ENCODE measurements around the gene EFCAB6.

EFCAB6 gene

DNA sequence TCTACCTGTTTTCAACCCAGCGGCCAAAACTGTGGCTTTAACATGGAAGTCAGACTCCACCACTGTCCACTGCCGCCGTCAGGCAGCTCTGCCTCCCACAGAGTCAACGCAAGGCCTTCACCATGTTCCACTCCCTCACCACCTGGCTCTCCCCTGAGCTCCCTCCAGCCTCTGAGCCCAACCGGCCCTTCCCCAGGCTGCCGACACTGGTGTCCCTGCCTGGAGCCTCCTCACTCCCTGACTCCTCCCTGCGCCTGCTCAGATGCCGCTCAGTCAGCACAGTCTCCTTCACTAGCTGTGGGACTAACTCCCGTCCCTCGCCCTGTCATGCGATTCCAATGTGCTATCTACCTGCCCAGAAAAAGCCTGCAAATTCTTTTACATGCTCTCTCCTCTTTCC is 33.9 kb upstream of the EFCAB6 start:
- H3K9ac ChIP-seq (ENCODE audit: low read depth, low read length), result no peak overlapping the region
- no peaks in the 10 kb centered on the region for H3K9me3 ChIP-seq (replicated peaks; ENCODE audit: low read length)
- no peaks in the 10 kb centered on the region for H3K4me1 ChIP-seq (ENCODE audit: control insufficient read depth, insufficient read depth, low read length)
- H3K4me2 ChIP-seq (ENCODE audit: low read length), result no peak overlapping the region
- H3K36me3 ChIP-seq (ENCODE audit: insufficient read depth, low read length), result no peaks in the 10 kb centered on the region
- H3K4me3 ChIP-seq (ENCODE audit: low read length), result no peak overlapping the region
- peaks cover 59% of the 10 kb centered on the region for H3K27me3 ChIP-seq (ENCODE audit: control insufficient read depth, insufficient read depth, low read length)

DNA sequence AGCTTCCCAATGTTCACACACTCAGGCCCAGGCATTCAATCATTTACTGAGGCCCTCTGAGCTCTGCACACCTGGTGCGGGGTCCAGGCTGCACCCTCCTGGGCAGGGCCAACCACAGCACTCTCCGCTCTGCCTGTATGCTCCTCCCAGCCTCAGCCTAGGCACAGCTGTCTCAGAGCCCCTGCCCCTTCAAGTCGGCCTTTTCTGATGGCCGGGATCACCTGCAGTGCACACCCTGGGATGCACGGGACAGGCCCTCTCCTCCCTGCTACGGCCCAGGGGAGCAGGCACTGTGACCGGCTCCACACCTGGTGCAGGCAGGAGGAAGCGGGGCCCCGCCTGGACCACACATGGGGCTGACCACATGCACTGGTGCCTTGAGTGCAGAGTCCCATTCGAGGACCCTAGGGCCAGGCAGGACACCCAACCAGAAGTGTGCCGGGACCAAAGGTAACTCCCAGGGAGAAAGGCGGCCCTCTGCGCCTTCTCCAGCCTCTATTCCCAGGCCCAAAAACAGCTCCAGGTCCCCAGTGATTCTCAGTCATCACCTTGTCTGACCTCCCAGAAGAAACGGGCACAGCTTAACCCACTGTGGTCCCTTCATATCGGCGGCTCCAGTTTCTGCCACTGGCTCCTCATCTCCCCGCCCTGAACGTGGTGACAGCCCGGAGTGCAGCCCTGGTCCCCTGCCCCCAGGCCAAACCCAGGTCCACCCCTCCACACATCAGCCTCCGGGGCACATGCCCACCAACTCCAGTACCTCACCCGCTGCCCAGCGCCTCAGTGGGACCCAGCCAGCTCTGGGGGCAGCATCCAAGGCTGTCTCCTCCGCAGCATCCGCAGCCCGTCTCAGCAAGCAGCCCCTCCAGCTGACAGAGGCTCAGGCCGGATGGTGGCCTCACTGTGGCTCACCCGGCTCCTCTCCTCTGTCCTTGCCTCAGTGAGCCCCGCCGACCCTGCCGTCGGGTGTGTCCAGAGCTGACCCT is 32.7 kb upstream of the EFCAB6 start:
- H3K4me2 ChIP-seq (ENCODE audit: low read length), result no peak overlapping the region
- H3K36me3 ChIP-seq (ENCODE audit: insufficient read depth, low read length), result no peaks in the 10 kb centered on the region
- H3K27me3 ChIP-seq (ENCODE audit: control insufficient read depth, insufficient read depth, low read length), result peaks cover 48% of the 10 kb centered on the region
- H3K4me1 ChIP-seq (ENCODE audit: control insufficient read depth, insufficient read depth, low read length), result no peaks in the 10 kb centered on the region
- H3K4me3 ChIP-seq (ENCODE audit: low read length), result no peak overlapping the region
- no peaks in the 10 kb centered on the region for H3K9me3 ChIP-seq (replicated peaks; ENCODE audit: low read length)
- H3K9ac ChIP-seq (ENCODE audit: low read depth, low read length), result no peak overlapping the region

DNA sequence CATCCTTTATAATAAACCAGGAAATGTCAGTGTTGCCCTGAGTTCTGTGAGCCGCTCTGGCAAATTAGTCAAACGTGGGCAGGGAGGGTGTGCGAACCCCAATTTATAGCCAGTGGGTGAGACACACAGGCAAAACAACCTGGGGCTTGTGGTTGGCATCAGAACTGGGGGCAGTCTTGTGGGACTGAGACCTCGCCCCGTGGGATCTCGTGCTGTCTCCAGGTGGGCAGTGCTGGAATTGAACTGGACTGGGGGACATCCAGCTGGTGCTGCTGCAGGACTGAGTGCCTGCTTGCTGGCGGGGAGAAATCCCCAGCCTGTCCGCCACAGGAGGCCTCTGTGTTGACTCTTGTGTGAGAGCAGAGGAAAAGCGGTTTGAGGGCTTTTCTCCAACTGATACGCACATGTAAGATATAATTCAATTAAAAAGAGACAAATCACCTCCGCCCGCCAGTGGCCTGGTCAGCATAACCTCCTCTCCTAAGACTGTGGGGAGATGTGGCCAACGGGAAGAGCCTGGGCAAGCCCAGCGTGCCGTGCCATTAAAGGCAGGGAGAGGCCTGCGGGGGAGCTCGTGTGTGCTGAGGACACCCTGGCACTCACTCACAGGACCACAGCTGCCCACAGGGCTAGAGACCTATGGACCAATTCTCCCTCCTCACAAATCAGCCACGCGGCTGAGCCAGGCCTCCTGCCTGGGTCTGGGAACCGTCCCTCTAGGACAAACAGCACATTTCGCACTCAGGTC is 31.9 kb upstream of the EFCAB6 start:
- Histone ChIP-seq H3K9ac (ENCODE audit: low read depth, low read length) (no peak overlapping the region), H3K36me3 (ENCODE audit: insufficient read depth, low read length) (no peaks in the 10 kb centered on the region), H3K4me1 (ENCODE audit: control insufficient read depth, insufficient read depth, low read length) (no peaks in the 10 kb centered on the region)

DNA sequence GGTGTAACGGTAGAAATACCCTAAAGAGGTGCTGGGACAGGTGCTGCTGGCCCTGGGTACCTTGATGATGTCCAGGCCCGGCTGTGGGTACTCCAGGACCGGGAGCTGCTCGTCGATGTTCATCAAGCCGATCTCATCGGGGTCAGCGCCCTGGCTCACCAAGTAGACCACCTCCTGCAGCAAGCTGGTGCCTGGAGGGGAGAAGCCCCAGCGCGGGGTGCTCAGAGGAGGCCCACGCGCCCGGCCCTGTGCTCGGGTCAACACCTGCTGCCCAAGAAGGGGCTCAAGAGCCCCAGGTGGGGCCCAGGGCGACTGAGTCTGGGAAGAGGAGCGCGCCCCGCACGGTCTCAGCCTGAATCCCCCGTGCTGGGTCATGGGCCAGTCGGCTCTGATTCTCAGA is 29.6 kb upstream of the EFCAB6 start:
- Histone ChIP-seq H3K9ac (ENCODE audit: low read depth, low read length) (no peak overlapping the region), H3K4me3 (ENCODE audit: low read length) (no peak overlapping the region), H3K9me3 (replicated peaks; ENCODE audit: low read length) (no peaks in the 10 kb centered on the region), H3K36me3 (ENCODE audit: insufficient read depth, low read length) (no peaks in the 10 kb centered on the region), H3K4me2 (ENCODE audit: low read length) (no peak overlapping the region), H3K4me1 (ENCODE audit: control insufficient read depth, insufficient read depth, low read length) (no peaks in the 10 kb centered on the region), H3K27me3 (ENCODE audit: control insufficient read depth, insufficient read depth, low read length) (peaks cover 37% of the 10 kb centered on the region)

More for the DNA sequence above, 31.9 kb upstream of the EFCAB6 start:
- no peak overlapping the region for H3K4me2 ChIP-seq (ENCODE audit: low read length)
- H3K4me3 ChIP-seq (ENCODE audit: low read length), result no peak overlapping the region
- H3K27me3 ChIP-seq (ENCODE audit: control insufficient read depth, insufficient read depth, low read length), result peaks cover 39% of the 10 kb centered on the region
- no peaks in the 10 kb centered on the region for H3K9me3 ChIP-seq (replicated peaks; ENCODE audit: low read length)

DNA sequence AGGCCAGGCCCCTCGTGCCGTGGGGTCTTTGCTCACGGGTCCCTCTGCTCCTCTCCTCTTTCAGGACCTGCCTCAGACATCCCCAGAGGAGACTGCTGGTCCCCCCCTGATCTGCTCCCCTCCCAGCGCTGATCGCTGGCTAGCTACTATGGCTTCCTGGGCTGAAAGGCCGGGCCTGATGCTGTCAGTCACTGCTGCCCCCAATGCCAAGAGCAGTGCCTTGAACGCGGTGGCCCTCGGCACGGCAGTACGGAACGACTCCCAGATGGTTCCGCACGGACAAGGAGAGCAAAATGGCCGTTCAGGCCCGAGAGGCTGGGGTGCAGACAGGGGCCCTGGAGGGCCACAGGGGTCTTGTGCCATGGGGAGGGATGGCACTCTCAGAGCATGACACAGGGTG is 28.7 kb upstream of the EFCAB6 start:
- Histone ChIP-seq H3K9ac (ENCODE audit: low read depth, low read length) (no peak overlapping the region), H3K27me3 (ENCODE audit: control insufficient read depth, insufficient read depth, low read length) (peaks cover 29% of the 10 kb centered on the region), H3K4me1 (ENCODE audit: control insufficient read depth, insufficient read depth, low read length) (no peaks in the 10 kb centered on the region)

DNA sequence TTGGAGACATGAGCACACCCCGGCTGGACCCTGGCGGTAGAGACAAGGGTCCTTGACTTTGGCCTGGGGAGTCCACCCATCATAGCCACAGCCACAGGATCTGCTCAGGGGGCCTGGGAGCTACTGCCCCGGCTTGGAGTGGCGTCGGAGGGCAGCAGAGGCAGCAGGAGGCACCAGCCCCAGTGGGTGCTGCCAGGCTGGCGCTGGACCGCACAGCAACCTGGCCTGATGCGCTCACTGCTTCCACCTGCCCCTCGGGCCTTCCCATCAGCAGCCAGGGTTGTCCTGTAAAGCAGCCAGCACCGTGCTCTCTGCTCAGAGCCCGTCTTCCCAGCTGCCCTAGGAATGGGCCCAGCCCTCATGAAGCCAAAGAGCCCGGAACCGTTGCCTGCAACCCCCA is 28.3 kb upstream of the EFCAB6 start:
- no peaks in the 10 kb centered on the region for H3K36me3 ChIP-seq (ENCODE audit: insufficient read depth, low read length)
- no peaks in the 10 kb centered on the region for H3K9me3 ChIP-seq (replicated peaks; ENCODE audit: low read length)
- no peak overlapping the region for H3K4me2 ChIP-seq (ENCODE audit: low read length)
- peaks cover 29% of the 10 kb centered on the region for H3K27me3 ChIP-seq (ENCODE audit: control insufficient read depth, insufficient read depth, low read length)
- no peak overlapping the region for H3K4me3 ChIP-seq (ENCODE audit: low read length)
- no peak overlapping the region for H3K9ac ChIP-seq (ENCODE audit: low read depth, low read length)
- H3K4me1 ChIP-seq (ENCODE audit: control insufficient read depth, insufficient read depth, low read length), result no peaks in the 10 kb centered on the region

More for the DNA sequence above, 28.7 kb upstream of the EFCAB6 start:
- Histone ChIP-seq H3K9me3 (replicated peaks; ENCODE audit: low read length) (no peaks in the 10 kb centered on the region), H3K4me2 (ENCODE audit: low read length) (no peak overlapping the region), H3K4me3 (ENCODE audit: low read length) (no peak overlapping the region), H3K36me3 (ENCODE audit: insufficient read depth, low read length) (no peaks in the 10 kb centered on the region)

DNA sequence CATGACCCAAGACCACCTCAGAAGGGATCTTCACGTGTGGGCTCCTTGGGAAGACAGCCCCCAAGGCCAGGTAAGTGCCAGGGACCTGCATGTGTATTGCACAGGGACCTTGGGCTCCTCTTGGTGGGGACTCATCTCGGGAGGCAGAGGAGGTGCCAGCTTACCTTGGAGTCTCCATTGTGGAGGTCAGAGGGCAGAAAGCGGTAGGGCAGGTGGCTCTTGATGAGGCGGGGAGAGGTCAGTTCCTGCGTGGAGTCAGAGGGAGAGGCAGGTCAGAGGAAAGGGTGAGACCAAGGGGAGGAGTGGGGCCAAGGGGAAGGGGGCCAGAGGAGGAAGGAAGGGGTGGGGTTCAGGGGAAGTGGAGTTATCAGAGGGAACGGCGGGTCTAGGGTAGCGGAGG is 27.7 kb upstream of the EFCAB6 start:
- H3K9ac ChIP-seq (ENCODE audit: low read depth, low read length), result no peak overlapping the region
- no peak overlapping the region for H3K4me3 ChIP-seq (ENCODE audit: low read length)
- H3K4me1 ChIP-seq (ENCODE audit: control insufficient read depth, insufficient read depth, low read length), result no peaks in the 10 kb centered on the region
- peaks cover 29% of the 10 kb centered on the region for H3K27me3 ChIP-seq (ENCODE audit: control insufficient read depth, insufficient read depth, low read length)
- H3K4me2 ChIP-seq (ENCODE audit: low read length), result no peak overlapping the region
- H3K36me3 ChIP-seq (ENCODE audit: insufficient read depth, low read length), result no peaks in the 10 kb centered on the region
- no peaks in the 10 kb centered on the region for H3K9me3 ChIP-seq (replicated peaks; ENCODE audit: low read length)

DNA sequence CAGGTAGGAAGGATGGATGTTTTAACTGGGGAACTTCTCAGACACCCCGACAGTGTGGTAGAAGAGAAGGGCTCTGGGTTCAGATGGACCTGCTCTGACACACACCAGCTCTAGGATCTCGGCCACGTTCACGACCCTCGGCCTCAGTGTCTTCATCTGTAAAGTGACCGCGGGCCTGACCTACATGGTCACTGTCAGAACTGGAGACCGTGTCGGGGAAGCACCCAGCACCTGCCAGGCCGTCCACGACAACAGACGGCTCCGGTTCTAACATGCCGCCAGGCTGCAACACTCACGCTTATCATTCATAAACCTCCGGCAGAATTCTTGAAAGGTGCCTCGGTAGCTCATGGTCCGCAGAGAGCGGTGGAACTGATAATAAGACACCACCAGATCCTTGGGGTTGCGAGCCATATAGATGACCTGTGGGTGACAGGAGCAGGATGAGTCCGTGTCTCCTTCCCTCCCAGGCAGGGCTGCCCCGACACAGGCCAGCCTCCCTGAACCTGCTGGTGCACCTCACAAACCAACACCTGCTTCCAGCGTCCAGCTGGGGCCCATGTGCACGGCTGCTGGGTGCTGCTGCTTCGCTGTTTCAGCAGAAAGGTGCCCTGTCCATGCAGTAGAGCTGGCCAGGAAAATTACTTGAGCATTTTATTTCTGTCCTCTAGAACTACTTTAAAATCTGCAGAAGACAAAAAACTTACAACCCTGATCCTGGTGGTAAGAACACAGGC is 26.6 kb upstream of the EFCAB6 start:
- H3K9ac ChIP-seq (ENCODE audit: low read depth, low read length), result no peak overlapping the region
- peaks cover 24% of the 10 kb centered on the region for H3K27me3 ChIP-seq (ENCODE audit: control insufficient read depth, insufficient read depth, low read length)
- H3K36me3 ChIP-seq (ENCODE audit: insufficient read depth, low read length), result no peaks in the 10 kb centered on the region

DNA sequence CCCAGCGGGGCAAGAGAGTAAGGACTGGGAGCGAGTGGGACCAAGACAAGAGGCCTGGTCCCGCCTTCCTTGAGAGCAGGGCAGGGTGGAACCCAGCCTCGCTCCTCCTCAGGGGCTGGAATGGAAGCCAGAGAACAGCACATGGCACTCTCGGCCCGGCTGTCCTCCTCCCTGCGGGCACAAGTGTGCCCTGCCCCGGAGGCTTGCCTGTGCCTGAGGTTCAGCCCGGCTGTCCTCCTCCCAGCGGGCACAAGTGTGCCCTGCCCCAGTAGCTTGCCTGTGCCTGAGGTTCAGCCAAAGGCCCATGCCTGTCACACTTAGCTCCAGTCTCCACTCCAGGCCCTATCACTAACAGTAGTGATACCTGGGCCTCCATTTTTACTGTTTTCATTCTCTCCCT is 26.1 kb upstream of the EFCAB6 start:
- H3K27me3 ChIP-seq (ENCODE audit: control insufficient read depth, insufficient read depth, low read length), result peaks cover 21% of the 10 kb centered on the region
- H3K9ac ChIP-seq (ENCODE audit: low read depth, low read length), result no peak overlapping the region
- no peaks in the 10 kb centered on the region for H3K9me3 ChIP-seq (replicated peaks; ENCODE audit: low read length)
- H3K36me3 ChIP-seq (ENCODE audit: insufficient read depth, low read length), result no peaks in the 10 kb centered on the region
- H3K4me1 ChIP-seq (ENCODE audit: control insufficient read depth, insufficient read depth, low read length), result no peaks in the 10 kb centered on the region
- H3K4me2 ChIP-seq (ENCODE audit: low read length), result no peak overlapping the region
- H3K4me3 ChIP-seq (ENCODE audit: low read length), result no peak overlapping the region

More for the DNA sequence above, 26.6 kb upstream of the EFCAB6 start:
- Histone ChIP-seq H3K4me1 (ENCODE audit: control insufficient read depth, insufficient read depth, low read length) (no peaks in the 10 kb centered on the region), H3K4me2 (ENCODE audit: low read length) (no peak overlapping the region), H3K9me3 (replicated peaks; ENCODE audit: low read length) (no peaks in the 10 kb centered on the region), H3K4me3 (ENCODE audit: low read length) (no peak overlapping the region)

DNA sequence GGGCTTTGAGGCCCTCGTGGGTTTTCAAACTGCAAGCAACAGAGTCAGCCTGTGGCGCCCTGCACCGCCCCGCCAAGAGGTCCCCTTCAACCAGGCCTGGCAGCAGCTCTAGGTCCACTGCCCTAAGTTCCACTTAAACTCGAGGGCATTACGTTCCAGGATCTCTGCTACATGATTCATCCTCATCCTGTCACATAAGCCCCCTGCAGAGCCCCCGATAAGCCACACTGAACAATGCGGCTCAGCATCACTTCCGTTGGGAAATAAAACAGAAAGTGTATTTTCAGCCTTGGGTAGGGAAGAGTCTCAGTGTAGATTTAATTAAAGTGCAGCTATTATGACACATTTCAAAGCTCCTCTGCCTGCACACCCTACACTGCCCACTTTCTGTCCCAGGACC is 25.6 kb upstream of the EFCAB6 start:
- Histone ChIP-seq H3K27me3 (ENCODE audit: control insufficient read depth, insufficient read depth, low read length) (peaks cover 18% of the 10 kb centered on the region), H3K4me1 (ENCODE audit: control insufficient read depth, insufficient read depth, low read length) (no peaks in the 10 kb centered on the region), H3K4me3 (ENCODE audit: low read length) (no peak overlapping the region), H3K4me2 (ENCODE audit: low read length) (no peak overlapping the region), H3K36me3 (ENCODE audit: insufficient read depth, low read length) (no peaks in the 10 kb centered on the region), H3K9me3 (replicated peaks; ENCODE audit: low read length) (no peaks in the 10 kb centered on the region), H3K9ac (ENCODE audit: low read depth, low read length) (no peak overlapping the region)

DNA sequence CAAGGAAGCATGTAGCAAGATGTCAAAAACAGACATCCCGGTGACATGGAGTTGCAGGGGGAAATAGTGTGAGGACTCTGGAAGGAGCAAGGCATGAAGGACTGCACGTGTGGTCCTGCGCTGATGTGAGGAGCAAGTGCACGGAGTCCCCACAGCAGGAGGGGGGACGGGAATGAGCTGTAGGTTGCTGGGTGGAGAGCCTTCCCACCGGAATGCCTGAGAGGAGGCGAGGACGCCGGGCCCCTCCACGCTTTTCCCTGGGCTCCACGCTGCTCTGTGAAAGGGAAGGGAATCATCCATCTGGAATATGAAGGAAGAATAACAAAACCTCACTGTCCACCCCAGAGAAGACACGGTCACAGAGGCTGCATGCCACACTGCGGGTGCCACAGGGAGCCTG is 23.6 kb upstream of the EFCAB6 start:
- H3K4me3 ChIP-seq (ENCODE audit: low read length), result no peak overlapping the region
- peaks cover 19% of the 10 kb centered on the region for H3K27me3 ChIP-seq (ENCODE audit: control insufficient read depth, insufficient read depth, low read length)
- H3K9ac ChIP-seq (ENCODE audit: low read depth, low read length), result no peak overlapping the region
- no peak overlapping the region for H3K4me2 ChIP-seq (ENCODE audit: low read length)
- no peaks in the 10 kb centered on the region for H3K36me3 ChIP-seq (ENCODE audit: insufficient read depth, low read length)
- no peaks in the 10 kb centered on the region for H3K4me1 ChIP-seq (ENCODE audit: control insufficient read depth, insufficient read depth, low read length)
- H3K9me3 ChIP-seq (replicated peaks; ENCODE audit: low read length), result no peaks in the 10 kb centered on the region

Data from skeletal muscle satellite cell (primary cell).